ENCODE data around the gene HAPLN3. TPM values are rescaled to one million over a fixed set of nuclear protein-coding genes. Genes with fewer than 3 reads are reported as not detected.

Gene HAPLN3
- total RNA-seq, 6 experiments from 2014 or later, result 7.8 to 17.1 (median 16.5) TPM

DNA sequence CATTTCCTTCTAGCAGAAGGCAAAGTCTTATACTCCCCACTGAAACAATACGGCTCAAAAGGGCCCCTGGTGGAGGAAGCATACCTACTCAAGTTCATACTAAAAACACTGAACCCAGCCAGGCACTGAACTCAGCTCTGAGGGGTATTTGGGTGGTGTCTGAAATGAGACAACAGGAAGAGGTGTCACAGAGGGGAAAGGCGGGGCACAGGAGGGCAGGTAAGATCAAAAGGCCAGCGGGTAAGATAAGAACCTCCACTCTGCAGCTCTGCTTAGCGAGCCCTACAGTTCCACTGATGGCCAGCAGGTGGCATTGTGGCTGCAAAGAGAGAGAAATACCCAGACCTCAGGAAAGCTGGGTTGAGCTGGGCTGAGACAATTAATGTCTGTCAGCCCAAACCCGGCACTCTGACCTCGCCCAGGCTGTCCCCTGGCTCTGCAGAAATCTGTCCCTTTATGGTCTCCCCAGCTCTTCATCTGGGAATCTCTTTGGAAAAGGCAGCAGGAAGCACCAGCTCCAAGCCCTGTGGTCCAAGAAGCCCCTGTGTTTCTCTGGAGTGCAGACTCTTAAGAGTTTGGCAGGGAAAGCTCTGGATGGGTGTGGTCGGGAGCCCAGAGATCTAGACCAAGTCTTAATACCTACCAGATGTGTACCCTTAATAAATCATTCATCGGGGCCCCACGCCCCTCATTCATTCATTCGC, 9.4 kb upstream of the HAPLN3 start:
- H3K27me3 Mint-ChIP-seq (ENCODE audit: insufficient read depth), result peaks cover 15% of the 10 kb centered on the region
- H3K27ac Mint-ChIP-seq, result peak overlapping the region; percentile 62
- DNase-seq, result peak; percentile 68
- TF ChIP-seq, protein P1, sequence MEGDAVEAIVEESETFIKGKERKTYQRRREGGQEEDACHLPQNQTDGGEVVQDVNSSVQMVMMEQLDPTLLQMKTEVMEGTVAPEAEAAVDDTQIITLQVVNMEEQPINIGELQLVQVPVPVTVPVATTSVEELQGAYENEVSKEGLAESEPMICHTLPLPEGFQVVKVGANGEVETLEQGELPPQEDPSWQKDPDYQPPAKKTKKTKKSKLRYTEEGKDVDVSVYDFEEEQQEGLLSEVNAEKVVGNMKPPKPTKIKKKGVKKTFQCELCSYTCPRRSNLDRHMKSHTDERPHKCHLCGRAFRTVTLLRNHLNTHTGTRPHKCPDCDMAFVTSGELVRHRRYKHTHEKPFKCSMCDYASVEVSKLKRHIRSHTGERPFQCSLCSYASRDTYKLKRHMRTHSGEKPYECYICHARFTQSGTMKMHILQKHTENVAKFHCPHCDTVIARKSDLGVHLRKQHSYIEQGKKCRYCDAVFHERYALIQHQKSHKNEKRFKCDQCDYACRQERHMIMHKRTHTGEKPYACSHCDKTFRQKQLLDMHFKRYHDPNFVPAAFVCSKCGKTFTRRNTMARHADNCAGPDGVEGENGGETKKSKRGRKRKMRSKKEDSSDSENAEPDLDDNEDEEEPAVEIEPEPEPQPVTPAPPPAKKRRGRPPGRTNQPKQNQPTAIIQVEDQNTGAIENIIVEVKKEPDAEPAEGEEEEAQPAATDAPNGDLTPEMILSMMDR (IDR thresholded peaks at IDR 0.05), result peak; percentile 99
- peaks cover 70% of the 10 kb centered on the region for H3K4me1 Mint-ChIP-seq (ENCODE audit: low read depth)
- peaks cover 57% of the 10 kb centered on the region for H3K36me3 Mint-ChIP-seq (ENCODE audit: low read depth)
- H3K4me3 Mint-ChIP-seq, result peak overlapping the region; percentile 52
- H3K9me3 Mint-ChIP-seq, result no peaks in the 10 kb centered on the region

DNA sequence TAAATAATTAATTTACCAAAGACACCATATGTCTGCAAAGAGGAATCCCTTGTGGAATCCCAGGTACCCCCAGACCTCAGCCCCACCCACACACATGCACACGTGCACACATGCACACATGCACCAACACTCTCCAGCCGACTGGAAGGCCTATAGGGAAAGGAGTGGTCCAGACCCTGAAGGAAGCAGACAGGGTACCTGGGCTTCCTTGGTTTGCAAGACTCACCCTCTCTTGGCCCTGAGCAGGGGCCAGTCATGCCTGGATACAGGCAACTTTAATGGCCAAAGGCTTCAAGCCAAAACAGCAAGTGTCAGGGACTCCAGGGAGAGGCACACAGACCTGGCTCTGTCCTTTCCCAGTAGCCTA, 8.9 kb upstream of the HAPLN3 start:
- Mint-ChIP-seq H3K27me3 (ENCODE audit: insufficient read depth) (peaks cover 12% of the 10 kb centered on the region), H3K9me3 (no peaks in the 10 kb centered on the region), H3K4me3 (no peak overlapping the region), H3K36me3 (ENCODE audit: low read depth) (peaks cover 51% of the 10 kb centered on the region), H3K27ac (no peak overlapping the region), H3K4me1 (ENCODE audit: low read depth) (peaks cover 65% of the 10 kb centered on the region)
- no peak for DNase-seq
- TF ChIP-seq, protein P1 (IDR thresholded peaks at IDR 0.05), result no peak

DNA sequence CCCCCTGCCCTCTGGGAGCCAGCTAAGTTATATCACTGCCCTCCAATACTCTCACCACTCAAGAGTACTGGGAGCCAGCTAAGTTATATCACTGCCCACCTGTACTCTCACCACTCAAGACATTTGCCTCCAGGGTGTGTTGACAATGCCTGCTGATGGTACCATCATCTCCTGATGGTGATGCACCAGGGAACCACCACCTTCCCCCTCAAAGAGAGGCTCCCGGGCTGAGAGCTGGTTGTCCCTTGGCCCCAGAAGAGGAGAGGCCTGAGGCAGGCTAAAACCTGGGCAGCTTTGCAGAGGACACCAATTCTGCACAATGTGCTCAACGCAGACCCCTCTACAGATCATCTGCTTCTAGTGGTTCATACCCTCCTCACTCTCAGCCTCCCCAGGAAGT, 7.5 kb upstream of the HAPLN3 start:
- Mint-ChIP-seq H3K4me3 (no peak overlapping the region), H3K4me1 (ENCODE audit: low read depth) (peaks cover 56% of the 10 kb centered on the region), H3K36me3 (ENCODE audit: low read depth) (peaks cover 45% of the 10 kb centered on the region), H3K27me3 (ENCODE audit: insufficient read depth) (peaks cover 11% of the 10 kb centered on the region), H3K27ac (no peak overlapping the region), H3K9me3 (no peaks in the 10 kb centered on the region)
- TF ChIP-seq, protein P1 (IDR thresholded peaks at IDR 0.05), result no peak
- DNase-seq, result no peak

DNA sequence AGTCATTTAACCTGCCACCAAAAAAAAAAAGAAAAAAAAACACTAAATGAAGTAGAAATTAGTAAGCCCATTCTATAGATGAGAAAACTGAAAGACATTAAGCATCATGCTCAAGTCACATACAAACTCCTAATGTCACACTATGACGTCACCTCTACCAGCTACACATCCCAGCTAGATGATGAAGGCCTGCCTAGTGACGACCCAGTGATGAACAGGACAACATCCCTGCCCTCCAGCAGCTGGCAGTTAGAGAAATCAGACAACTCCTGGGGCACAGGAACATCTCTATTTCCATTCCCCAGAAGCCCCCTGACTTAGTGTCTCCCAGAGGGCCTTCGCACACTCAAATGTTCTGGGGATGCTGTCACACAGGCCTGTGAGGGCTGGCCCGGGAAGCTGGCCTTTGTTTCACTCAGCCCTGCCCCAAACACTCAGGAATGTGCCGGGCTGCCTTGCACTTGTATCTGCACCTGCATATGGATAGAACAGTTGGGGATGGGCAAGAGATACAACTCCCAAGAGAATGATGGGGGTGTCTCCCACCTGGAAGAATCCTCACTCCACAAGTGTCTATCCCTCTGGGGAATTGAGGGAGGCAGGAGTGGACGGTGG, 7.0 kb upstream of the HAPLN3 start:
- Mint-ChIP-seq H3K4me3 (no peak overlapping the region; the same call in 1 of the 2 replicates), H3K36me3 (ENCODE audit: low read depth) (peaks cover 48% of the 10 kb centered on the region), H3K9me3 (no peaks in the 10 kb centered on the region), H3K27me3 (ENCODE audit: insufficient read depth) (peaks cover 16% of the 10 kb centered on the region), H3K4me1 (ENCODE audit: low read depth) (peaks cover 60% of the 10 kb centered on the region), H3K27ac (peak overlapping the region; percentile 44)
- DNase-seq, result no peak
- TF ChIP-seq, protein P1 (IDR thresholded peaks at IDR 0.05), result no peak

DNA sequence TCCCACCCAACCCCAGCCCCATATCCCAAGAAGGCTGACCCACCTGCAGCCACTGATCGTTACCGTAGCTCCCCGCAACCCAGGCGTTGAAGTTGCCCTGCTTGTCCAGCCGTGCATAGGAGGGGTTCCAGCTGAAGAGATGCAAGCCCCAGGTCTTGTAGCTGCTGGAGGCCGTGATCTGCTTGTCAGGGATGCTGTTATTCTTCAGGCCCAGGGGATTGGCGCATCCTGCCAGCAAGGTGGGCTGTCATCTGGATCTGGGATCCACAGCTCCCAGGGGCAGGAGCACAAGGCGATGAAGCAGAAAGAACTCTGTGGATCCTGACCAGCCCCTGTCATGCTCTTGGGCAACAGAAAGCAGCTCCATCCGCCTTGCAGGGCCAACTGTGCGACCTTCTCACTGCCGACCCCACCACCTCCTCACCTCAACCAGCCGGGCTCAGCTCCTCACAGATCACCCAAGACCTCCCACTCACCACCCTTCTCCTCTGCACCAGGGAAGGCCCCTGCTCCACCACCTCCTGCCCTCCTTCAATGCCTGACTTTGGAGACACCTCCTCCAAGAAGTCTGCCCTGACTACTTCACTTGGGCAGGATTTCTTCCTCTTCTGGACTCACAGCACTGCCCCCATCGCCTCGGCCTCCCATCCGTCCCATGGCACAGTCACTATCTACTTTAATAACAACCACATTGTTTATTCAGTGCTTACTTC, 6.3 kb upstream of the HAPLN3 start:
- Mint-ChIP-seq H3K36me3 (ENCODE audit: low read depth) (peaks cover 48% of the 10 kb centered on the region), H3K27me3 (ENCODE audit: insufficient read depth) (peaks cover 19% of the 10 kb centered on the region), H3K27ac (peak overlapping the region; percentile 44), H3K9me3 (no peaks in the 10 kb centered on the region), H3K4me1 (ENCODE audit: low read depth) (peaks cover 66% of the 10 kb centered on the region), H3K4me3 (no peak overlapping the region; the same call in 1 of the 2 replicates)
- TF ChIP-seq, protein P1 (IDR thresholded peaks at IDR 0.05), result no peak
- no peak for DNase-seq

All from HFFc6 (cell line).